Body of pancreas (tissue), 4 donors: Measurements from ENCODE around the gene NDUFS7. TPM values are rescaled to one million over a fixed set of nuclear protein-coding genes. Genes with fewer than 3 reads are reported as not detected.
"Not testable (repeated sequence)": the region's sequence is repeated elsewhere in the genome, so short reads cannot be mapped to it uniquely, and the experiment has no call there.

Experiments
- ATAC-seq: fragments of 150-250 bp; one replicate; pipeline ENCODE4 v1.9.1; 2016
- DNase-seq, 4 donors: peaks; one replicate each; pipeline ENCODE4 v3.0.0-alpha.2; 2019
- H3K27ac ChIP-seq, 4 donors: fragments of 200-600 bp; sonication (generic); 1 replicate in 3 of 4; 2 replicates in 1 of 4; pipeline versions ENCODE4 v1.5.1 to v1.6.1; 2016 to 2019; ENCODE audit warnings: mild to moderate bottlenecking in 1 of 4, mixed read lengths in 1 of 4, moderate library complexity in 1 of 4
- H3K27me3 ChIP-seq, 2 donors: fragments of 200-600 bp; sonication (generic); one replicate each; pipeline ENCODE4 v1.6.0; 2016; ENCODE audit warnings: mild to moderate bottlenecking in 1 of 2
- H3K36me3 ChIP-seq, 2 donors: fragments of 200-600 bp; sonication (generic); replicated peaks in 1 of 2; 2 replicates each; pipeline ENCODE4 v1.5.1; 2016; ENCODE audit warnings: low read depth in 2 of 2; ENCODE audit not compliant: insufficient read depth in 1 of 2
- H3K4me1 ChIP-seq: fragments of 200-600 bp; sonication (generic); one replicate; pipeline ENCODE4 v1.6.0; 2016
- H3K4me3 ChIP-seq, 2 donors: fragments of 200-600 bp; sonication (generic); 1 replicate in 1 of 2; 2 replicates in 1 of 2; pipeline ENCODE4 v1.5.1; 2016 to 2019
- H3K9me3 ChIP-seq, 3 donors: fragments of 200-600 bp; sonication (generic); 1 replicate in 2 of 3; 2 replicates in 1 of 3; pipeline ENCODE4 v1.5.1; 2016
- POLR2A ChIP-seq, 3 donors: fragments of 450-650 bp; IDR thresholded peaks; one replicate each; pipeline ENCODE4 v1.6.1; 2016; ENCODE audit warnings: antibody characterized with exemption in 3 of 3, mild to moderate bottlenecking in 2 of 3
- whole genome bisulfite sequencing, 2 donors: methylation state at CpG; one replicate each; pipeline ENCODE4 v1.1.5; 2017; 5-methylcytosine and 5-hydroxymethylcytosine counted together
- intact Hi-C: fragments of 100-400 bp; cut with DNase I; formaldehyde crosslinking; loops from one replicate; pipeline ENCODE4 v1.15.1; 2023
- total RNA-seq, 2 donors: library from RNA; depleted of rRNA; stranded (reverse); fragments of >200 nt; gene quantifications; one replicate each; pipeline ENCODE4 v1.1.0, GENCODE V29; 2016
- TF ChIP-seq, protein P1 (sequence below), 7 experiments: fragments of 450-650 bp in 4 of 7; fragments of 200-600 bp in 3 of 7; sonication (generic) in 3 of 7; IDR thresholded peaks; one replicate each; pipeline ENCODE4 v1.5.1; 2016 to 2019; ENCODE audit warnings: antibody characterized with exemption in 7 of 7

NDUFS7 gene
- total RNA-seq, 2 donors from 2014 or later = 59.9 to 87.7 TPM

DNA sequence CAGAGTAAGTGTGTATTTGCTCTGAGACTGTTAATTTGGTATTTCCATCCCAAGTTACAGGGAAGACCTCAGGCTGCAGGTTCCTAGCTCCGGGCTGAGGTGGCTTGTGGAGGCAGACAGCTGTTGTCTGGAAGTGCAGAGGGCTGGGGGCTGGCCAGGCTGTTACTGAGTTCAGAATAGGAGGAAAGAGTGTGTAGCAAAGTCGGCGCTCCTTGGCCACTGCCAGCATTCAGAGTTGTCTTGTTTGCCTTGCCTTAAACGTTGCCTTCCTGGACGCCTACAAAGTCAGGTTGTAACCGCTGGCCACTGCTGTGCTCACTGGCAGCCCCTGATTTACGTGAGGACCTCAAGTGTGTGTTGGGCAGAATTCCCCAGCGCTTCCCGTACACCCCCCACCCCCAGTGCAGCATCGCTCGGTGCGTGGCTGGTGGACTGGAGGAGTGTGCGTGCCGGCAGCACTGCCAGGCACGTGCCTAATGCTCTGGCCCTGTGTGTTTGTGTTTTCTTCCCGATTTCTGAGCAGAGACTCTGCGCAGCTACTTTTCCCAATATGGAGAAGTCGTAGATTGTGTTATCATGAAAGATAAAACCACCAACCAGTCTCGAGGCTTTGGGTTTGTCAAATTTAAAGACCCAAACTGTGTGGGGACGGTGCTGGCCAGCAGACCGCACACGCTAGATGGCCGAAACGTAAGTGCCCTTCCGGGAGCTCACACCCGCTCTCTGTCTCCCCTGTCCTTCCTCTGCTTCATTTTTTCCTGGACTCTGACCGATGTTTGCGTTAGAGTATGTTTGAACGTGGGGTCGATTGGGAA lies 34.2 kb downstream of the NDUFS7 start:
- intact Hi-C loops = no loop called here
- Histone ChIP-seq H3K36me3 (peaks cover 15 to 29% of the 10 kb centered on the region in 2 donors), H3K9me3 (no peaks in the 10 kb centered on the region), H3K27ac (peak overlapping the region; percentile 25 to 98 (median 94)), H3K4me3 (no peak overlapping the region), H3K4me1 (peaks cover 63% of the 10 kb centered on the region), H3K27me3 (no peaks in the 10 kb centered on the region)
- DNase-seq (no peak), ATAC-seq (no peak)
- WGBS, 2 donors = 42 to 64% methylated on average over 27 to 30 of the region's 30 CpGs
- TF ChIP-seq POLR2A (IDR thresholded peaks at IDR 0.05) = no peak
- TF ChIP-seq, protein P1, sequence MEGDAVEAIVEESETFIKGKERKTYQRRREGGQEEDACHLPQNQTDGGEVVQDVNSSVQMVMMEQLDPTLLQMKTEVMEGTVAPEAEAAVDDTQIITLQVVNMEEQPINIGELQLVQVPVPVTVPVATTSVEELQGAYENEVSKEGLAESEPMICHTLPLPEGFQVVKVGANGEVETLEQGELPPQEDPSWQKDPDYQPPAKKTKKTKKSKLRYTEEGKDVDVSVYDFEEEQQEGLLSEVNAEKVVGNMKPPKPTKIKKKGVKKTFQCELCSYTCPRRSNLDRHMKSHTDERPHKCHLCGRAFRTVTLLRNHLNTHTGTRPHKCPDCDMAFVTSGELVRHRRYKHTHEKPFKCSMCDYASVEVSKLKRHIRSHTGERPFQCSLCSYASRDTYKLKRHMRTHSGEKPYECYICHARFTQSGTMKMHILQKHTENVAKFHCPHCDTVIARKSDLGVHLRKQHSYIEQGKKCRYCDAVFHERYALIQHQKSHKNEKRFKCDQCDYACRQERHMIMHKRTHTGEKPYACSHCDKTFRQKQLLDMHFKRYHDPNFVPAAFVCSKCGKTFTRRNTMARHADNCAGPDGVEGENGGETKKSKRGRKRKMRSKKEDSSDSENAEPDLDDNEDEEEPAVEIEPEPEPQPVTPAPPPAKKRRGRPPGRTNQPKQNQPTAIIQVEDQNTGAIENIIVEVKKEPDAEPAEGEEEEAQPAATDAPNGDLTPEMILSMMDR (IDR thresholded peaks at IDR 0.05) = no peak

DNA sequence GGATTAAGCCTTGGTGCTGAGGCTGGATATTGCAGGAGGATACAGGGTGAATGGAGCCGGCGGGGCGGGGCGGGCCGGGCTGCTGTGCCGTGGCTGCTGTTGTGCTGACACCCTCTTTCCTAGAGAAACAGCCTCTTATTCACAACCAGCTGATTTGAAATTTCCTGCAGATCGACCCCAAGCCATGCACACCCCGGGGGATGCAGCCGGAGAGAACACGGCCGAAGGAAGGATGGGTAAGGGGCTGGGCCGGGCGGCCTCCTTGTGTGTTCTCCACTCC lies 34.7 kb downstream of the NDUFS7 start:
- no peak for TF ChIP-seq POLR2A (IDR thresholded peaks at IDR 0.05)
- TF ChIP-seq, protein P1 (IDR thresholded peaks at IDR 0.05) = no peak
- WGBS, 2 donors = 79 to 89% methylated on average over 13 of the region's 13 CpGs
- intact Hi-C loops = no loop called here
- Histone ChIP-seq H3K4me3 (no peak overlapping the region), H3K36me3 (peaks cover 15 to 32% of the 10 kb centered on the region in 2 donors), H3K9me3 (no peaks in the 10 kb centered on the region), H3K27me3 (no peaks in the 10 kb centered on the region), H3K4me1 (peaks cover 57% of the 10 kb centered on the region), H3K27ac (peak overlapping the region in 1 of 4 donors; percentile 95)
- DNase-seq (no peak), ATAC-seq (no peak)

- Histone ChIP-seq H3K4me1 (peaks cover 50% of the 10 kb centered on the region), H3K4me3 (no peak overlapping the region), H3K27ac (peak overlapping the region in 1 of 4 donors; percentile 95), H3K36me3 (peaks cover 15 to 34% of the 10 kb centered on the region in 2 donors), H3K9me3 (no peaks in the 10 kb centered on the region), H3K27me3 (no peaks in the 10 kb centered on the region)
- intact Hi-C loops = no loop called here
- 85 to 90% methylated on average over 17 to 21 of the region's 21 CpGs for WGBS, 2 donors
- TF ChIP-seq, protein P1 (IDR thresholded peaks at IDR 0.05) = no peak
- TF ChIP-seq POLR2A (IDR thresholded peaks at IDR 0.05) = no peak
- ATAC-seq = no peak
- no peak for DNase-seq
Observed at GRCh38 chr19:1418951-1419738, 35.4 kb downstream of the NDUFS7 start.

GRCh38 chr19:1420085-1420484 lies 36.4 kb downstream of the NDUFS7 start:
- DNase-seq, H3K9me3 ChIP-seq, intact Hi-C loops, H3K27ac ChIP-seq, ATAC-seq, H3K27me3 ChIP-seq, H3K4me3 ChIP-seq: not testable (repeated sequence)
- Histone ChIP-seq H3K36me3 (peaks cover 15 to 35% of the 10 kb centered on the region in 2 donors), H3K4me1 (peaks cover 42% of the 10 kb centered on the region)
- WGBS, 2 donors = 94 to 96% methylated on average over 13 to 24 of the region's 43 CpGs

GRCh38 chr19:1420590-1420989 lies 36.9 kb downstream of the NDUFS7 start:
- no peak for ATAC-seq

More at GRCh38 chr19:1420590-1420989, 36.9 kb downstream of the NDUFS7 start:
- H3K27me3 ChIP-seq = no peaks in the 10 kb centered on the region
- no peaks in the 10 kb centered on the region for H3K9me3 ChIP-seq
- intact Hi-C loops = no loop called here
- no peak for TF ChIP-seq POLR2A (IDR thresholded peaks at IDR 0.05)
- TF ChIP-seq, protein P1 (IDR thresholded peaks at IDR 0.05) = no peak
- H3K27ac ChIP-seq = no peak overlapping the region
- H3K4me3 ChIP-seq = no peak overlapping the region
- H3K4me1 ChIP-seq = peaks cover 37% of the 10 kb centered on the region
- DNase-seq = no peak
- H3K36me3 ChIP-seq = peaks cover 15 to 36% of the 10 kb centered on the region in 2 donors
- 92 to 95% methylated on average over 15 of the region's 15 CpGs for WGBS, 2 donors
